ENCODE results near the gene UPK1A.
A peak's percentile ranks its signal among the peaks of the same experiment; 100 is the strongest.

Gene UPK1A

GRCh38 chr19:35696835-35697234 is 30.5 kb downstream of the UPK1A start:
- no peak overlapping the region for H3K9ac ChIP-seq (ENCODE audit: low read length)
- H3K36me3 ChIP-seq (ENCODE audit: insufficient read depth, low read length), result no peaks in the 10 kb centered on the region
- no peak overlapping the region for H3K27ac ChIP-seq (ENCODE audit: low read depth, low read length, poor library complexity, severe bottlenecking)
- H3K4me1 ChIP-seq (ENCODE audit: insufficient read depth, low read length, severe bottlenecking), result peaks cover under 1% of the 10 kb centered on the region
- no peaks in the 10 kb centered on the region for H4K20me1 ChIP-seq (ENCODE audit: insufficient read depth, low read length)
- H2AFZ ChIP-seq (ENCODE audit: low read length), result no peak overlapping the region
- no peaks in the 10 kb centered on the region for H3K79me2 ChIP-seq (ENCODE audit: insufficient read depth, low read length)
- no peak overlapping the region for H3K4me2 ChIP-seq (ENCODE audit: low read length)
- no peaks in the 10 kb centered on the region for H3K27me3 ChIP-seq (ENCODE audit: insufficient read depth, low read length)
- no peaks in the 10 kb centered on the region for H3K9me2 ChIP-seq (ENCODE audit: low read depth, low read length)
- H3K9me3 ChIP-seq (ENCODE audit: low read length), result no peaks in the 10 kb centered on the region
- no peak overlapping the region for H3K4me3 ChIP-seq (ENCODE audit: low read depth, low read length, poor library complexity, severe bottlenecking)
- H3F3A ChIP-seq (ENCODE audit: insufficient read depth, low read length), result no peaks in the 10 kb centered on the region
- TF ChIP-seq CTCF (IDR thresholded peaks at IDR 0.05; ENCODE audit: low read length) (no peak), EZH2 (IDR thresholded peaks at IDR 0.05; ENCODE audit: borderline replicate concordance, low read length) (no peak)

GRCh38 chr19:35702223-35703012 is 36.1 kb downstream of the UPK1A start:
- Histone ChIP-seq H3K9ac (ENCODE audit: low read length) (peak overlapping the region; percentile 46), H3K27ac (ENCODE audit: low read depth, low read length, poor library complexity, severe bottlenecking) (no peak overlapping the region), H3K36me3 (ENCODE audit: insufficient read depth, low read length) (no peaks in the 10 kb centered on the region), H3K79me2 (ENCODE audit: insufficient read depth, low read length) (no peaks in the 10 kb centered on the region), H3K9me3 (ENCODE audit: low read length) (no peaks in the 10 kb centered on the region), H3K4me3 (ENCODE audit: low read depth, low read length, poor library complexity, severe bottlenecking) (peak overlapping the region; percentile 68), H3F3A (ENCODE audit: insufficient read depth, low read length) (no peaks in the 10 kb centered on the region), H3K27me3 (ENCODE audit: insufficient read depth, low read length) (no peaks in the 10 kb centered on the region), H3K4me1 (ENCODE audit: insufficient read depth, low read length, severe bottlenecking) (peaks cover 8% of the 10 kb centered on the region), H3K4me2 (ENCODE audit: low read length) (peak overlapping the region; percentile 95), H2AFZ (ENCODE audit: low read length) (peak overlapping the region; percentile 91; the same call in 1 of the 2 replicates), H4K20me1 (ENCODE audit: insufficient read depth, low read length) (no peaks in the 10 kb centered on the region), H3K9me2 (ENCODE audit: low read depth, low read length) (no peaks in the 10 kb centered on the region)
- TF ChIP-seq CTCF (IDR thresholded peaks at IDR 0.05; ENCODE audit: low read length) (no peak), EZH2 (IDR thresholded peaks at IDR 0.05; ENCODE audit: borderline replicate concordance, low read length) (no peak)

DNA sequence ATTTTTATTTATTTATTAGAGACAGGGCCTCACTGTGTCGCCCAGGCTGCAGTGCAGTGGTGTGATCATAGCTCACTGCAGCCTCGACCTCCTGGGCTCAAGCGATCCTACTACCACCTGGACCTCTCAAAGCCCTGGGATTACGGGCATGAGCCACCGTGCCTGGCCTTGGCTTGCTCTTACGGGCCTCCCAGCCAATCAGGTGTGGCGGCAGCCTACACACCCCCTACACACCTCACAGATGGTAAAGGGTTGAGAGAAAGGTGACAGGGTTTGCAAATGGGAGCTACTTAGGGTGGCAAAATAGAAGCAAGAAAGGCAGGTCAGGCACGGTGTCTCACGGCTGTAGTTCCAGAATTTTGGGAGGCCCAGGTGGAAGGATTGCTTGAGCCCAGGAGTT is 37.0 kb downstream of the UPK1A start:
- Histone ChIP-seq H4K20me1 (ENCODE audit: insufficient read depth, low read length) (no peaks in the 10 kb centered on the region), H3F3A (ENCODE audit: insufficient read depth, low read length) (no peaks in the 10 kb centered on the region), H3K4me3 (ENCODE audit: low read depth, low read length, poor library complexity, severe bottlenecking) (no peak overlapping the region), H2AFZ (ENCODE audit: low read length) (no peak overlapping the region), H3K27me3 (ENCODE audit: insufficient read depth, low read length) (no peaks in the 10 kb centered on the region), H3K9me3 (ENCODE audit: low read length) (no peaks in the 10 kb centered on the region), H3K79me2 (ENCODE audit: insufficient read depth, low read length) (no peaks in the 10 kb centered on the region), H3K9ac (ENCODE audit: low read length) (no peak overlapping the region), H3K4me1 (ENCODE audit: insufficient read depth, low read length, severe bottlenecking) (peaks cover 8% of the 10 kb centered on the region), H3K27ac (ENCODE audit: low read depth, low read length, poor library complexity, severe bottlenecking) (no peak overlapping the region), H3K36me3 (ENCODE audit: insufficient read depth, low read length) (no peaks in the 10 kb centered on the region), H3K4me2 (ENCODE audit: low read length) (no peak overlapping the region), H3K9me2 (ENCODE audit: low read depth, low read length) (no peaks in the 10 kb centered on the region)
- TF ChIP-seq EZH2 (IDR thresholded peaks at IDR 0.05; ENCODE audit: borderline replicate concordance, low read length) (no peak), CTCF (IDR thresholded peaks at IDR 0.05; ENCODE audit: low read length) (no peak)

Data from OCI-LY1 (cell line).